Cardiac septum (tissue), 1 donor: ENCODE results near the gene IMP3. TPM values are rescaled to one million over a fixed set of nuclear protein-coding genes. Genes with fewer than 3 reads are reported as not detected.

Source experiments
- DNase-seq: peaks from one replicate; pipeline ENCODE4 v3.0.0-alpha.2; 2020; ENCODE audit warnings: low spot score
- intact Hi-C: fragments of 100-400 bp; cut with DNase I; formaldehyde crosslinking; loops from one replicate; pipeline ENCODE4 v1.14.0; 2022
- total RNA-seq: library from RNA; stranded (reverse); fragmentation: NEBNext Ultra II Directional; extraction: Animal tissue kit (Norgen Biotek cat#: 25700); gene quantifications from one replicate; pipeline ENCODE4 v1.2.1, GENCODE V29; 2021
- donor health status: DM: no; HTN: no; CAD: no.

The IMP3 gene
- total RNA-seq, 1 donor from 2014 or later, result 30.0 TPM

GRCh38 chr15:75654201-75654907 lies 14.3 kb upstream of the IMP3 start:
- intact Hi-C loops, result no loop called here
- no peak for DNase-seq

- intact Hi-C loops, result no loop called here
- no peak for DNase-seq
Observed at GRCh38 chr15:75653347-75653913, 13.4 kb upstream of the IMP3 start.

- intact Hi-C loops, result no loop called here
- no peak for DNase-seq
Observed at GRCh38 chr15:75651810-75652543, 12.0 kb upstream of the IMP3 start.

- no peak for DNase-seq
Observed at GRCh38 chr15:75650908-75651809, 11.1 kb upstream of the IMP3 start.

GRCh38 chr15:75649848-75650247 lies 9.8 kb upstream of the IMP3 start:
- DNase-seq, result no peak
- intact Hi-C loops, result loop anchor here (5.0 kb wide), 1 partner anchor 198 kb away; the partner anchor contains the start of gene SIN3A

More at GRCh38 chr15:75650908-75651809, 11.1 kb upstream of the IMP3 start:
- intact Hi-C loops, result no loop called here

- intact Hi-C loops, result loop anchor here (5.0 kb wide), 1 partner anchor 197 kb away; the partner anchor contains the start of gene SIN3A
- no peak for DNase-seq
Observed at GRCh38 chr15:75649045-75649761, 9.2 kb upstream of the IMP3 start.

GRCh38 chr15:75648156-75649000 lies 8.4 kb upstream of the IMP3 start:
- intact Hi-C loops, result loop anchor here (5.0 kb wide), 1 partner anchor 196 kb away; the partner anchor contains the start of gene SIN3A
- DNase-seq, result no peak

GRCh38 chr15:75647370-75648155 lies 7.5 kb upstream of the IMP3 start, which contains the start of gene SNX33:
Gene SNX33, plus strand, starts transcription at chr15:75647912. Its CDS starts 1,191 bp downstream, at chr15:75649103.
- peak; percentile 90 for DNase-seq
- intact Hi-C loops, result loop anchor here (5.0 kb wide), 1 partner anchor 195 kb away; the partner anchor contains the start of gene SIN3A

- intact Hi-C loops, result loop anchor here (5.0 kb wide), 1 partner anchor 195 kb away; the partner anchor contains the start of gene SIN3A
Observed at GRCh38 chr15:75646944-75647364, 6.9 kb upstream of the IMP3 start.

GRCh38 chr15:75646112-75646943 lies 6.3 kb upstream of the IMP3 start:
- DNase-seq, result no peak
- intact Hi-C loops, result loop anchor here (5.0 kb wide), 1 partner anchor 194 kb away; the partner anchor contains the start of gene SIN3A

More at GRCh38 chr15:75646944-75647364, 6.9 kb upstream of the IMP3 start:
- no peak for DNase-seq

GRCh38 chr15:75644376-75644775 lies 4.4 kb upstream of the IMP3 start:
- DNase-seq, result no peak
- intact Hi-C loops, result no loop called here

GRCh38 chr15:75641603-75642002 lies 1.6 kb upstream of the IMP3 start:
- DNase-seq, result no peak
- intact Hi-C loops, result no loop called here

- DNase-seq, result no peak
- intact Hi-C loops, result no loop called here
Observed at GRCh38 chr15:75641179-75641503, 1.1 kb upstream of the IMP3 start.

GRCh38 chr15:75640483-75641178 lies 607 bp upstream of the IMP3 start:
- no peak for DNase-seq
- intact Hi-C loops, result loop anchor here (1.0 kb wide), 1 partner anchor 15 kb away; the partner anchor contains the start of gene SNUPN

GRCh38 chr15:75639191-75639708 lies 774 bp downstream of the IMP3 start:
- intact Hi-C loops, result loop anchor here (2.0 kb wide), 1 partner anchor 46 kb away; no protein-coding TSS in a partner anchor

More at GRCh38 chr15:75639191-75639708, 774 bp downstream of the IMP3 start:
- no peak for DNase-seq
